ENCODE measurements around the gene NUFIP1. TPM values are rescaled to one million over a fixed set of nuclear protein-coding genes. Genes with fewer than 3 reads are reported as not detected.

The NUFIP1 gene
- total and polyA plus RNA-seq, 2 of the 8 experiments (the other 6 are each of a cell fraction or from before 2014, with no cell fraction given): 4.6 to 16.6 TPM

DNA sequence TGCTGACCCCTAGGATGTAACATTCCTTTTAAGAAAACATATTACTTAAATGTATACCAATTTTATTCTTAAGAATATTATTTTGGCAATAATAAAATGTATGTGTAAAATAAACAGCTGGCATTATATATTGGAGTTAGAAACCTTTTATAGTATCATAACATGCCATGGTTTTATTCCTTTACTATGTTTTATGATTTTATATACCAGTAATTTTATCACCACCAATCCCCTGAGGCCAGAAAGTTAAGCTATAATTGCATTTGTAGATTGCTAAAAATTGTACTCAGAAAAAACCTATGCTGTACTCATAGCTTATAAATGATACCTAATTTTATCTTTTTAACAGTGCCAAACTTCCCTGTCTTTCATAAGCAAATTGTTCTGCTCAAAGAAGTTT is 18.0 kb upstream of the NUFIP1 start:
- no peak overlapping the region for H3K18ac ChIP-seq (ENCODE audit: extremely low read depth, low read length)
- TF ChIP-seq CHD2 (IDR thresholded peaks at IDR 0.05; ENCODE audit: low read length) (no peak), KDM5A (IDR thresholded peaks at IDR 0.05; ENCODE audit: low read length) (no peak)
- no peaks in the 10 kb centered on the region for H3K79me1 ChIP-seq (ENCODE audit: low read depth, low read length)
- H3K4me1 ChIP-seq (replicated peaks in 1 of 4; ENCODE audit: control insufficient read depth in 3 of 4, insufficient read depth in 4 of 4, low read length in 3 of 4): no peaks in the 10 kb centered on the region
- H3K4me2 ChIP-seq (ENCODE audit: insufficient read depth in 1 of 2, low read depth in 2 of 2, low read length in 2 of 2): no peak overlapping the region
- H4K8ac ChIP-seq (ENCODE audit: extremely low read depth, insufficient read depth, low read length): no peak overlapping the region
- no peak overlapping the region for H3K14ac ChIP-seq (ENCODE audit: insufficient read length)
- H2AFZ ChIP-seq (ENCODE audit: low read length): no peak overlapping the region
- H3K23ac ChIP-seq (ENCODE audit: insufficient read length): no peak overlapping the region
- no peaks in the 10 kb centered on the region for H3K79me2 ChIP-seq (ENCODE audit: control insufficient read depth in 1 of 2, insufficient read depth in 2 of 2, low read length in 2 of 2)
- H3K4ac ChIP-seq (replicated peaks; ENCODE audit: insufficient read length, low read depth, low read length): no peak overlapping the region
- H2BK5ac ChIP-seq (ENCODE audit: low read depth, low read length): no peak overlapping the region
- no peak overlapping the region for H2AK5ac ChIP-seq (ENCODE audit: low read depth, low read length)
- no peak overlapping the region for H3K56ac ChIP-seq (replicated peaks; ENCODE audit: insufficient read length, low read depth, low read length)
- H3K23me2 ChIP-seq (ENCODE audit: low read depth, low read length): no peaks in the 10 kb centered on the region
- no peak overlapping the region for H2BK12ac ChIP-seq (ENCODE audit: low read depth, low read length)
- POLR2A ChIA-PET (ENCODE audit: partially characterized antibody): interaction anchor here (0.6 to 0.8 kb wide), 2 partner anchors 11 to 427 kb away, joined by 3 read pairs; no protein-coding TSS in a partner anchor
- no peaks in the 10 kb centered on the region for H4K20me1 ChIP-seq (replicated peaks in 1 of 2; ENCODE audit: control insufficient read depth in 1 of 2, insufficient read depth in 2 of 2, low read length in 2 of 2)
- no peak overlapping the region for H4K5ac ChIP-seq (ENCODE audit: insufficient read length, low read depth, low read length)
- no peaks in the 10 kb centered on the region for H3K9me3 ChIP-seq (ENCODE audit: insufficient read depth in 2 of 2, low read depth in 1 of 2, low read length in 1 of 2)
- peaks cover 0 to 32% (median 16%) of the 10 kb centered on the region in 4 experiments; a peak in 6 of 8 replicates for H3K36me3 ChIP-seq (ENCODE audit: control insufficient read depth in 2 of 4, insufficient read depth in 4 of 4, low read length in 3 of 4)
- no peak overlapping the region for H2BK15ac ChIP-seq (ENCODE audit: low read length)
- DNase-seq (ENCODE audit: low read depth in 1 of 2, low spot score in 2 of 2) (no peak), FAIRE-seq (no peak)
- no peak overlapping the region for H2BK20ac ChIP-seq (ENCODE audit: low read length)
- no peak overlapping the region for H4K91ac ChIP-seq (replicated peaks; ENCODE audit: insufficient read length, low read length)
- H3K9ac ChIP-seq (replicated peaks in 1 of 4; ENCODE audit: extremely low read depth in 1 of 4, low read depth in 3 of 4, low read length in 3 of 4): no peak overlapping the region
- H3K27me3 ChIP-seq (replicated peaks in 1 of 4; ENCODE audit: control insufficient read depth in 3 of 4, extremely low read depth in 1 of 4, insufficient read depth in 3 of 4, low read length in 3 of 4): no peaks in the 10 kb centered on the region
- CTCF ChIA-PET (ENCODE audit: partially characterized antibody): interaction anchor here (1.8 kb wide), 1 partner anchor 9 kb away, joined by 5 read pairs; no protein-coding TSS in a partner anchor
- H3K27ac ChIP-seq (ENCODE audit: low read depth, low read length): no peak overlapping the region
- no peak overlapping the region for H3K4me3 ChIP-seq (ENCODE audit: extremely low read depth in 1 of 4, insufficient read depth in 2 of 4, low read depth in 3 of 4, low read length in 4 of 4)
- no peak overlapping the region for H2BK120ac ChIP-seq (replicated peaks; ENCODE audit: low read depth, low read length)
